HG03571 (cell line): ENCODE measurements around the gene HSF2BP.
"Not testable (repeated sequence)": the region's sequence is repeated elsewhere in the genome, so short reads cannot be mapped to it uniquely, and the experiment has no call there.

Experiments used
- ATAC-seq: cut with Tn5 transposase; IDR thresholded peaks from one replicate; pipeline ENCODE4 v1.9.1; 2021; ENCODE audit not compliant: unreplicated experiment

The HSF2BP gene

DNA sequence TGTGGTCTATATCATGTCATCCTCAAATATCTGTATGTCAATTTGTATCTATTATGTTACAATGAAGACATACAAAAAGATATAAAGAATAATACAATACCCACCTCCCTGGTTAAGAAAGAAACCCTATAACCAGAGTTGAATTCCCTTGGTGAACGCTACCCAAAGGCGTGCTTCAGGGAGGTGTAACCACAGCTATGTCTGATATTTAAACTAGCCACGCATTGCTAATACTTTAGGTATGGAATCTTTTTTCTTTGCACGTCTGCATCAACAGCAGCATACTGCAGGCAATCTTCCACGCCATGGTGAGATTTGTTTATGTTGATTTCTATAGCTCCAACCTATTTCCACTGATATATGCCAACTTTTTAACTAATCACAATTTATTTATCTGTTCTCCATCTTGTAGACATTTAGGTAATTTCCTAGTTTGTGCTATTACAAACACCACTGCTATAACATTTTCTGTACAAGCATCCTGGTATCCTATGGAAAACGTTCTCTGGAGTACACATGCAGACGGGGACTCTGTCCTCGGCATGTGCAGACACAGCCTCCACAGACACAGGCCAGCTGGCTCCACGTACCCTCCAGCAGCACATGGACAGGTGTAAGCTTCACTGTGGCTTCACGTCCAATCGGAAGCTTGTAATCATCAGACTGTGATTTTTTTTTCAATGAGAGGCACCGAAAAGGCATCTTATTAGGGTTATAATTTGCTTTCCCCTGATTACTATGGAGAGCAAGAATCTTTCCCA is 58.5 kb downstream of the HSF2BP start:
- ATAC-seq = no peak

GRCh38 chr21:43599728-43600127 is 59.6 kb downstream of the HSF2BP start:
- no peak for ATAC-seq

GRCh38 chr21:43598416-43599120 is 60.7 kb downstream of the HSF2BP start:
- ATAC-seq = no peak

- ATAC-seq = no peak
Observed at GRCh38 chr21:43597540-43598250, 61.6 kb downstream of the HSF2BP start.

DNA sequence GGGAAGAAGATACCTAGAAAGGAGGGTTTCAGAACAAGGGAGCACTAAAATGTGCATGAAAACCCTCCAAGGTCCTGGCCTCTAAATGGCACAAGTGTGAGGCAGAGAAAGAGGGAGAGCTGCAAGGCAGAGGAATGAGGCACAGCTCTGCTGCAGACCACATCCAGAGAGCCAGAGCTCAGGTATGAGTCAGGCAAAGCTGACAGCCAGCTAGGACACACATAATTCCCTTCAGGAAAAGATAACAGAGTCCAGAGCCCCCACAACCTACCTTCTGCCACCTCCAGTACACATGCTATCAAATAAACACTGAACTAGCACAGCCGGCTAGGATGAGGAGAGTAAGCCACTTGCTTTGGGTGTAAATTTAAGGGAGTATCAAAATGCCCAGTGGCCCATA is 62.2 kb downstream of the HSF2BP start:
- no peak for ATAC-seq

- no peak for ATAC-seq
Observed at GRCh38 chr21:43596616-43597015, 62.7 kb downstream of the HSF2BP start.

DNA sequence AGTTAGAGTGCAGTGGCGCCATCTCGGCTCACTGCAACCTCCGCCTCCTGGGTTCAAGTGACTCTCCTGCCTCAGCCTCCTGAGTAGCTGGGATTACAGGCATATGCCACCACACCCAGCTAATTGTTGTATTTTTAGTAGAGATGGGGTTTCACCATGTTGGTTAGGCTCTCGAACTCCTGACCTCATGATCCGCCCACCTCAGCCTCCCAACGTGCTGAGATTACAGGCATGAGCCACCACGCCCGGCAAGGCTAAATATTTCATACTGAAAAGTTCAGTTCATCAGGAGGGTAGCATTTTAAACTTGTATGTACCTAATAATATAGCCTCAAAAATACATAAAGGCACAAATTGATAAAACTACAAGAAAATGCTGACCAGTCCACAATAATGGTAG is 63.5 kb downstream of the HSF2BP start:
- not testable (repeated sequence) for ATAC-seq

DNA sequence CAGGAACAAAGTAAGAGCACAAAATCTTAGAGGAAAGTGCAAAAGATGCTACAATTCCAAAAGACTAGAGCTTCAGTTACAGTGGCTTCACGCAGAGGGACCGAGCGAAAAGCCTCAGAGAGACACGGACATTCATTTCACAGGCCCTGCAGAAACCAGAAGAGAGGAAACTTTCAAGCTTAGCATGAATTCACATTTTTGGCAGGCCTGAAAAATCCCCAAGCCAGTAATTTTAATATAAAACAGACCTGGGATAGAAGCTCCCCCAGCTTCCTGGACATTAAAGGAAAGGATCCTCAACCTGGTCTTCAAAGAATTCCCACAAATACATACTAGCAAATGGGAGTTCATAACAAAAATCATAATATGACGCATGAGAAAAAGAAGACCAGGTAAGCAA is 66.2 kb downstream of the HSF2BP start:
- ATAC-seq = no peak

- ATAC-seq = no peak
Observed at GRCh38 chr21:43591571-43591970, 67.7 kb downstream of the HSF2BP start.

- ATAC-seq = no peak
Observed at GRCh38 chr21:43590194-43590593, 69.1 kb downstream of the HSF2BP start.

GRCh38 chr21:43588957-43589356 is 70.3 kb downstream of the HSF2BP start:
- no peak for ATAC-seq

DNA sequence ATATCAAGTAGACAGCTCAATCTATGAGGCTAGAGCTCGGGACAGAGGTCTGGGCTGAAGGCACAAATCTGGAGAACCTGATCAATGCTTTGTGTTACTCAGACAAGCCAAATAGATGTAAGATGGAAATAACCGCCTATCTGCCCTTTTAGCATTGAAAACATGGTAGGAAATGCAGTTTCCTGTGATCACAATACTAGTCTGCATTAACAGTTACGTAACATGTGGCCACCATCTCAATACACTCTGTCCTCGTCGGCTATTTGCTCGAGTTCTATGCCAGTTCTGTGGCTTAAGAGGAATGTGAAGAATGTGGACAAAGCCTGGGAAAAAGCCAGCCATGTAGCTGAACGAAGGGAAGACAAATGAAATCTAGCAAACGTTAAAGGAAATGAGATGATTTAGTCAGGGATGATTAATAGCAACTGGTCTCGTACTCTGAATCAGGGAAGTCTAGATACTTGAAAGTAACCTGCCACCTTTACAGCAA is 73.3 kb downstream of the HSF2BP start:
- no peak for ATAC-seq

DNA sequence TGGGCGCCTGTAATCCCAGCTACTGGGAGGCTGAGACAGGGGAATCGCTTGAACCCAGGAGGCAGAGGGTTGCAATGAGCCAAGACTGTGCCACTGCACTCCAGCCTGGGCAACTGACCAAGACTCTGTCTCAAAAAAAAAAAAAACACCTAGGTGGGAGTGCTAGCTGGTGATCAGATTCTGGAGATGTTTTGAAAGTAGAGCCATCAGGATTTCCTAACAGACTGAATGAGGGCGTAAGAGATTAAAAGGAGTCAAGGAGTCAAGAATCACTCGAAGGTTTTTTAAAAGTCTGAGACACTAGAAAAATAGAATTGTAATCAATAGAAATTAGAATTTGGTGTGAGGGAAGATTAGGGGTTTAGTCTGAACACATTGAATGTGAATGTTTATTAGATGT is 73.8 kb downstream of the HSF2BP start:
- no peak for ATAC-seq

DNA sequence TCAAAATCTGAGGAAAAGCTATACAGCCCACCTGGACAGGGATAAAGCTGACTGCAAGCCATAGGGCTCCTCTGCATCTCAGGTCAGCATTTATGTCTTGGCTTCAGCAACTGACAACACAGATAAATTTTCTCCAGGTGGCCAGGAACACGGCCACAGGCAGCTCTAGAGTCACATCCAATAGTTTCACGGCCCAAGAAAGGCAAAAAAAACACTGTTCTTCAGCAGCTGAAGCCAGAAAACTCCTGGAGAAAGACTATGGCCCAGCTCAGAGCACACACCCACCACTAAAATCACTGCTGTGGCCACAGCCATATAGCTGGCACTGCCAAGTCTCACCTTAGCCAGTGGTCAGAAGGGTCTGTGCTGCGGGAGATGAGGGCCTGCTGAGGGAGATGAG is 77.8 kb downstream of the HSF2BP start:
- ATAC-seq = no peak

- ATAC-seq = no peak
Observed at GRCh38 chr21:43578677-43579303, 80.5 kb downstream of the HSF2BP start.

GRCh38 chr21:43575473-43575844 is 83.8 kb downstream of the HSF2BP start:
- ATAC-seq = no peak

DNA sequence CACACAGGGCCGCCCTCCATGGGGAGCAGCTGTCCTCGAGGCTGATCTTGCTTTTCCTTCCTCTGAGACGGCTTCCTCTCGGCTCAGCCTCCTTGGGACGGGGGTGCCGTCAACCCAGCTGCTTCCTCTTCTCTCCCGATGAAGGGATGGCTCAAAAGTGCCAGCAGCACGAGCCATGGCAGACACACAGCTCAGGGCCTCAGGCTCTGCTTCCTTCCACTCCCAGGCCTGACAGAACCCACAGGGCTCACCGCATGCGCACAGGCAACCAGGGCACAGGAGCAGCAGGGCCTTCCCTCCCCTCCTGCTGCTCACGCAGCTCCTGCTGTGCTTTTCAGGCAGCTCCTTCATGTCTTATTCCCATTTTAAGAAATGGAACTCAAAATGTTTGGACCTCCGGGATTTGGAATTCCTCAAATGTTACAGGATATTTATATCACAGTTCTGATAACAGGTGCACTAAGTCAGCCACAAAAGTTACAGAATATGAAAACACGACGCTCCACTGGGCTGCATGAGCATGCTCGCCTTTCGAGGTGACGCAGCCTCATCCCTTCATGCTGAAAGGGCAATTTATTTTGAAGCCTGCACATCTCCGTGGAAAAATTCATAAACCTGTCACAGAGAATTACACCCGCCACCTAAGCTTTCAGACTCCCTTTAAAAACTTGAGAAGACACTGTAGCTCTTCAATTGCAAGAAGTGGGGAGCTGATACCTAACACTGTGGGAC is 84.4 kb downstream of the HSF2BP start:
- ATAC-seq = no peak

DNA sequence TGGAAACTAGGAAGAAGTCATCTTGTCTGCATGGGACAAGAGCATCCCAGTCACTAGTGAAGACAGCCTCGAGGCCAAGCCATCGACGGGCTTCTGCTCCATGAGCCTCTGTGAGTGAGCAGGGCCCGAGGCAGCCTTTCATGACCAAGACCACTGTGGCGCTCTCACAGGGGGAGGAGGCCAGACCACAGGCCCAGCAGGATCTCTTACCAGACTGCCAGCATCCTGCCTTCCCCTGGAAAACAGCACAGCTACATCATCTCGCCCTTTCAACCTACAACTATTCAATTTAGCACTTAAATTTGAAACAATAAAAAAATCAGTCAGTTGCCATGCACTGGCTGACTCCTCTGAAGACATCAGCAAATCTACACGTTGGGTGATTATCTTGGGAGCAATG is 85.4 kb downstream of the HSF2BP start:
- ATAC-seq = no peak

- no peak for ATAC-seq
Observed at GRCh38 chr21:43572446-43572845, 86.8 kb downstream of the HSF2BP start.

GRCh38 chr21:43571976-43572375 is 87.3 kb downstream of the HSF2BP start:
- ATAC-seq = no peak

- not testable (repeated sequence) for ATAC-seq
Observed at GRCh38 chr21:43570195-43570594, 89.1 kb downstream of the HSF2BP start.
